Keratinocyte (primary cell): ENCODE measurements around the gene ANKMY2. TPM values are rescaled to one million over a fixed set of nuclear protein-coding genes. Genes with fewer than 3 reads are reported as not detected.

Experiments
- DNase-seq: peaks from one replicate; pipeline ENCODE4 v3.0.0-alpha.2; 2011; ENCODE audit warnings: low read depth, missing footprints, low spot score
- FAIRE-seq: peaks from 2 replicates; lab custom pipeline; 2011; peaks lifted over from hg19 to GRCh38; lab: Jason Lieb, UNC
- H2AFZ ChIP-seq: 2 replicates; pipeline ENCODE4 v1.6.0; 2012; ENCODE audit warnings: low read length, control low read depth, inconsistent platforms; ENCODE audit not compliant: control insufficient read depth
- H3K27ac ChIP-seq: 2 replicates; pipeline ENCODE4 v1.5.1; 2011; ENCODE audit warnings: low read length; ENCODE audit not compliant: control insufficient read depth, insufficient read depth
- H3K27me3 ChIP-seq: 3 replicates; pipeline ENCODE4 v1.6.0; 2011; ENCODE audit warnings: low read length; ENCODE audit not compliant: control insufficient read depth, insufficient read depth; ENCODE audit errors: extremely low read depth
- H3K36me3 ChIP-seq, 2 experiments: 2 replicates in 1 of 2; 3 replicates in 1 of 2; pipeline ENCODE4 v1.5.1; 2011; ENCODE audit warnings: low read length in 2 of 2, mild to moderate bottlenecking in 1 of 2; ENCODE audit not compliant: control insufficient read depth in 2 of 2, insufficient read depth in 2 of 2; ENCODE audit errors: extremely low read depth in 1 of 2
- H3K4me1 ChIP-seq: 3 replicates; pipeline ENCODE4 v1.5.1; 2011; ENCODE audit warnings: low read length; ENCODE audit not compliant: control insufficient read depth, insufficient read depth; ENCODE audit errors: extremely low read depth
- H3K4me2 ChIP-seq: 3 replicates; pipeline ENCODE4 v1.6.0; 2011; ENCODE audit warnings: low read depth, low read length; ENCODE audit not compliant: control insufficient read depth, insufficient read depth; ENCODE audit errors: extremely low read depth
- H3K4me3 ChIP-seq, 3 experiments: fragments of 200-600 bp in 1 of 3; sonication (generic) in 1 of 3; 2 replicates in 2 of 3; 3 replicates in 1 of 3; pipeline ENCODE4 v1.5.1; 2011 to 2016; ENCODE audit warnings: low read length in 3 of 3, mild to moderate bottlenecking in 3 of 3, control low read depth in 2 of 3, inconsistent platforms in 1 of 3, low read depth in 1 of 3, mixed read lengths in 1 of 3, mixed run types in 1 of 3, moderate library complexity in 1 of 3; ENCODE audit not compliant: control insufficient read depth in 2 of 3, insufficient read depth in 2 of 3; ENCODE audit errors: extremely low read depth in 1 of 3
- H3K79me2 ChIP-seq: 2 replicates; pipeline ENCODE4 v1.6.0; 2012; ENCODE audit warnings: low read length; ENCODE audit not compliant: control insufficient read depth, insufficient read depth
- H3K9ac ChIP-seq: 3 replicates; pipeline ENCODE4 v1.6.0; 2011; ENCODE audit warnings: low read length; ENCODE audit not compliant: control insufficient read depth, insufficient read depth; ENCODE audit errors: extremely low read depth
- H3K9me1 ChIP-seq: 3 replicates; pipeline ENCODE4 v1.6.0; 2011; ENCODE audit warnings: low read length; ENCODE audit not compliant: control insufficient read depth, insufficient read depth; ENCODE audit errors: extremely low read depth
- H3K9me3 ChIP-seq: 2 replicates; pipeline ENCODE4 v1.5.1; 2012; ENCODE audit warnings: low read depth, low read length; ENCODE audit not compliant: control insufficient read depth
- H4K20me1 ChIP-seq: 3 replicates; pipeline ENCODE4 v1.6.0; 2011; ENCODE audit warnings: low read length; ENCODE audit not compliant: control insufficient read depth, insufficient read depth; ENCODE audit errors: extremely low read depth
- CTCF ChIP-seq, 3 experiments: IDR thresholded peaks in 1 of 3; conservative IDR thresholded peaks in 1 of 3; optimal IDR thresholded peaks in 1 of 3; 2 replicates in 2 of 3; 3 replicates in 1 of 3; pipeline versions ENCODE3 to v1.5.1; 2011; ENCODE audit warnings: low read length in 3 of 3, mild to moderate bottlenecking in 3 of 3, moderate library complexity in 2 of 3, control low read depth in 1 of 3, inconsistent platforms in 1 of 3; ENCODE audit not compliant: insufficient read depth in 2 of 3; ENCODE audit errors: extremely low read depth in 1 of 3
- EZH2 ChIP-seq: IDR thresholded peaks from one replicate; pipeline ENCODE4 v1.6.1; 2012; ENCODE audit warnings: inconsistent platforms, mild to moderate bottlenecking, low read length, moderate library complexity
- dilution Hi-C: fragments of 300-500 bp; cut with MboI; formaldehyde crosslinking; loops from one replicate; pipeline ENCODE4 v1.7.0; 2020; ENCODE audit warnings: low sequenced_read_pairs; ENCODE audit not compliant: extremely low pct_ligation_motif_present
- polyA minus RNA-seq, 3 experiments: library from RNA; depleted of rRNA, polyadenylated mRNA; stranded (reverse); fragments of >200 nt; gene quantifications; 1 replicate in 1 of 3; 2 replicates in 1 of 3; 3 replicates in 1 of 3; pipeline ENCODE4 v1.2.3, GENCODE V29; 2011
- polyA plus RNA-seq, 5 experiments: library from polyadenylated mRNA; depleted of rRNA in 3 of 5; stranded (reverse) in 3 of 5; stranded (forward) in 1 of 5; unstranded in 1 of 5; fragments of >200 nt; gene quantifications; 1 replicate in 1 of 5; 2 replicates in 3 of 5; 3 replicates in 1 of 5; pipeline versions ENCODE4 v1.2.1 to v1.2.3, GENCODE V29; 2011 to 2012; ENCODE audit warnings: missing spikeins in 2 of 5, low read depth in 1 of 5, low replicate concordance in 1 of 5

The ANKMY2 gene
- 9.5 to 13.3 TPM (median 10.0 TPM) in 3 replicates for polyA plus RNA-seq
- 7.3 TPM for polyA plus RNA-seq (2011; ENCODE audit: low read depth)
- polyA plus RNA-seq (2011; cell fraction: cytosol; rRNA removed): 5.6 and 9.8 TPM in 2 replicates
- polyA plus RNA-seq (2011; cell fraction: nucleus; rRNA removed): 14.5 and 15.6 TPM in 2 replicates
- polyA plus RNA-seq (2012; ENCODE audit: low replicate concordance): 4.1 and 7.6 TPM in 2 replicates
- 2.4 to 12.7 TPM (median 7.5 TPM) in 3 replicates for polyA minus RNA-seq
- polyA minus RNA-seq (2011; cell fraction: cytosol; rRNA and poly(A)+ RNA removed): 5.0 TPM
- 4.5 and 8.1 TPM in 2 replicates for polyA minus RNA-seq (2011; cell fraction: nucleus; rRNA and poly(A)+ RNA removed)

GRCh38 chr7:16645593-16646471, at the start of gene ANKMY2, which contains the start of gene BZW2:
TSS of gene ANKMY2 (minus strand) at chr7:16645754. CDS start at chr7:16645573, 181 bp downstream.
TSS of gene BZW2 (plus strand) at chr7:16646181. CDS start at chr7:16665444, 19,263 bp downstream.
- FAIRE-seq (peak; percentile 49), DNase-seq (peak; percentile 54)
- Histone ChIP-seq H3K4me1 (peaks cover 45% of the 10 kb centered on the region), H3K27me3 (no peaks in the 10 kb centered on the region), H3K27ac (peak within 1 kb of the TSS; percentile 94), H3K4me2 (peak within 1 kb of the TSS; percentile 96), H3K36me3 (no peaks in the 10 kb centered on the region), H4K20me1 (peaks cover 6% of the 10 kb centered on the region), H3K9me3 (no peaks in the 10 kb centered on the region), H3K79me2 (peaks cover 60% of the 10 kb centered on the region), H3K9ac (peak within 1 kb of the TSS; percentile 91), H2AFZ (peak within 1 kb of the TSS; percentile 95), H3K4me3 (peak within 1 kb of the TSS; percentile 96 to 99 (median 98)), H3K9me1 (no peaks in the 10 kb centered on the region)
- TF ChIP-seq CTCF (optimal IDR thresholded peaks at IDR 0.05 in 1 of 3, IDR thresholded peaks at IDR 0.05 in 1 of 3, conservative IDR thresholded peaks at IDR 0.05 in 1 of 3; ENCODE audit: extremely low read depth in 1 of 3, insufficient read depth in 2 of 3, low read length in 3 of 3) (no peak), EZH2 (no peak)
- dilution Hi-C loops: no loop called here

- Histone ChIP-seq H2AFZ (no peak overlapping the region), H3K36me3 (peaks cover 22 to 25% of the 10 kb centered on the region in 2 experiments), H3K9me3 (no peaks in the 10 kb centered on the region), H3K27me3 (no peaks in the 10 kb centered on the region), H3K4me2 (no peak overlapping the region), H3K4me1 (no peaks in the 10 kb centered on the region), H3K9ac (no peak overlapping the region), H3K79me2 (no peaks in the 10 kb centered on the region), H3K27ac (no peak overlapping the region), H3K9me1 (no peaks in the 10 kb centered on the region), H4K20me1 (no peaks in the 10 kb centered on the region), H3K4me3 (no peak overlapping the region)
- no peak for FAIRE-seq
- no peak for DNase-seq
- dilution Hi-C loops: no loop called here
- no peak for TF ChIP-seq EZH2
- no peak for TF ChIP-seq CTCF (optimal IDR thresholded peaks at IDR 0.05 in 1 of 3, IDR thresholded peaks at IDR 0.05 in 1 of 3, conservative IDR thresholded peaks at IDR 0.05 in 1 of 3; ENCODE audit: extremely low read depth in 1 of 3, insufficient read depth in 2 of 3, low read length in 3 of 3)
Observed at GRCh38 chr7:16694806-16695205, 49.3 kb upstream of the ANKMY2 start.
